H9 (cell line): ENCODE data around the gene DENND4A. TPM values are rescaled to one million over a fixed set of nuclear protein-coding genes. Genes with fewer than 3 reads are reported as not detected.
A peak's percentile ranks its signal among the peaks of the same experiment; 100 is the strongest.

Source experiments
- DNase-seq: peaks from one replicate; pipeline ENCODE4 v3.0.0-alpha.2; 2017
- H2AFZ ChIP-seq: one replicate; pipeline ENCODE4 v1.6.1; 2013; ENCODE audit warnings: mild to moderate bottlenecking, low read length, control low read depth, moderate library complexity
- H2AK5ac ChIP-seq: 2 replicates; pipeline ENCODE4 v1.6.1; 2013; ENCODE audit warnings: low read length, control low read depth, mixed read lengths; ENCODE audit not compliant: insufficient read length
- H2BK120ac ChIP-seq: one replicate; pipeline ENCODE4 v1.6.1; 2013; ENCODE audit warnings: low read depth, mild to moderate bottlenecking, low read length, control low read depth, inconsistent platforms; ENCODE audit not compliant: poor library complexity, severe bottlenecking
- H2BK12ac ChIP-seq: 2 replicates; pipeline ENCODE4 v1.6.1; 2013; ENCODE audit warnings: low read length, control low read depth, mixed read lengths, low read depth; ENCODE audit not compliant: insufficient read length
- H2BK15ac ChIP-seq: 2 replicates; pipeline ENCODE4 v1.6.1; 2013; ENCODE audit warnings: low read depth, low read length, control low read depth
- H2BK20ac ChIP-seq: one replicate; pipeline ENCODE4 v1.6.1; 2013; ENCODE audit warnings: low read depth, mild to moderate bottlenecking, low read length, control low read depth, inconsistent platforms; ENCODE audit not compliant: poor library complexity, severe bottlenecking
- H2BK5ac ChIP-seq: 2 replicates; pipeline ENCODE4 v1.6.1; 2013; ENCODE audit warnings: low read length, control low read depth, mixed read lengths; ENCODE audit not compliant: insufficient read length
- H3K14ac ChIP-seq: 2 replicates; pipeline ENCODE4 v1.6.1; 2013; ENCODE audit warnings: low read length, control low read depth; ENCODE audit not compliant: insufficient read depth
- H3K18ac ChIP-seq: 2 replicates; pipeline ENCODE4 v1.6.1; 2013; ENCODE audit warnings: low read depth, mild to moderate bottlenecking, mixed read lengths, low read length, control low read depth; ENCODE audit not compliant: insufficient read length
- H3K23ac ChIP-seq: 2 replicates; pipeline ENCODE4 v1.6.1; 2013; ENCODE audit warnings: low read length, control low read depth, mixed read lengths, low read depth; ENCODE audit not compliant: insufficient read length
- H3K23me2 ChIP-seq: 2 replicates; pipeline ENCODE4 v1.6.1; 2013; ENCODE audit warnings: low read depth, mild to moderate bottlenecking, mixed read lengths, low read length, control low read depth; ENCODE audit not compliant: insufficient read length, poor library complexity, severe bottlenecking
- H3K27ac ChIP-seq: 2 replicates; pipeline ENCODE4 v1.5.1; 2013; ENCODE audit warnings: low read length, control low read depth, mixed read lengths, low read depth; ENCODE audit not compliant: insufficient read length
- H3K27me3 ChIP-seq: 2 replicates; pipeline ENCODE4 v1.6.1; 2013; ENCODE audit warnings: low read length, control low read depth, inconsistent platforms; ENCODE audit not compliant: insufficient read depth
- H3K4ac ChIP-seq: 2 replicates; pipeline ENCODE4 v1.6.1; 2013; ENCODE audit warnings: low read depth, mild to moderate bottlenecking, control low read depth, inconsistent platforms, low read length, moderate library complexity
- H3K4me1 ChIP-seq: 2 replicates; pipeline ENCODE4 v1.6.1; 2013; ENCODE audit warnings: low read length, control low read depth, inconsistent platforms; ENCODE audit not compliant: insufficient read depth
- H3K4me2 ChIP-seq: 2 replicates; pipeline ENCODE4 v1.6.1; 2013; ENCODE audit warnings: low read length, control low read depth, mixed read lengths; ENCODE audit not compliant: insufficient read length, insufficient read depth
- H3K56ac ChIP-seq: 2 replicates; pipeline ENCODE4 v1.6.1; 2013; ENCODE audit warnings: low read depth, mild to moderate bottlenecking, mixed read lengths, low read length, control low read depth; ENCODE audit not compliant: insufficient read length
- H3K79me1 ChIP-seq: 2 replicates; pipeline ENCODE4 v1.6.1; 2013; ENCODE audit warnings: low read depth, mild to moderate bottlenecking, moderate library complexity, low read length, control low read depth, inconsistent platforms; ENCODE audit not compliant: insufficient read depth, poor library complexity, severe bottlenecking
- H3K79me2 ChIP-seq: 2 replicates; pipeline ENCODE4 v1.6.1; 2013; ENCODE audit warnings: low read length, control low read depth, inconsistent platforms; ENCODE audit not compliant: insufficient read depth
- H3K9ac ChIP-seq: 2 replicates; pipeline ENCODE4 v1.6.1; 2013; ENCODE audit warnings: low read length, control low read depth, mixed read lengths; ENCODE audit not compliant: insufficient read length; ENCODE audit errors: extremely low read depth
- H3K9me3 ChIP-seq: one replicate; pipeline ENCODE4 v1.6.1; 2013; ENCODE audit warnings: low read depth, low read length, inconsistent platforms; ENCODE audit not compliant: control insufficient read depth
- H3T11ph ChIP-seq: one replicate; pipeline ENCODE4 v1.6.1; 2013; ENCODE audit warnings: mild to moderate bottlenecking, low read length, control low read depth, inconsistent platforms
- H4K20me1 ChIP-seq: one replicate; pipeline ENCODE4 v1.6.1; 2013; ENCODE audit not compliant: control insufficient read depth, insufficient read length, insufficient read depth
- H4K5ac ChIP-seq: 2 replicates; pipeline ENCODE4 v1.6.1; 2013; ENCODE audit warnings: low read depth, mild to moderate bottlenecking, mixed read lengths, low read length, control low read depth; ENCODE audit not compliant: insufficient read length
- H4K8ac ChIP-seq: replicated peaks from 2 replicates; pipeline ENCODE4 v1.6.1; 2013; ENCODE audit warnings: low read length, control low read depth, mixed read lengths, low read depth; ENCODE audit not compliant: insufficient read length
- H4K91ac ChIP-seq: 2 replicates; pipeline ENCODE4 v1.6.1; 2013; ENCODE audit warnings: low read depth, mild to moderate bottlenecking, moderate library complexity, mixed read lengths, low read length, control low read depth; ENCODE audit not compliant: insufficient read length
- H3K27ac Mint-ChIP-seq, 3 experiments: 2 replicates in 2 of 3; 3 replicates in 1 of 3; pipeline ENCODE4 v1.8.0; 2020 to 2021; ENCODE audit warnings: mixed read lengths in 3 of 3, mild to moderate bottlenecking in 1 of 3, moderate library complexity in 1 of 3
- H3K27me3 Mint-ChIP-seq: 2 replicates; pipeline ENCODE4 v1.8.0; 2021; ENCODE audit warnings: low read depth, mild to moderate bottlenecking, moderate library complexity, mixed read lengths
- H3K36me3 Mint-ChIP-seq, 3 experiments: 2 replicates in 2 of 3; 3 replicates in 1 of 3; pipeline ENCODE4 v1.8.0; 2020 to 2021; ENCODE audit warnings: low read depth in 3 of 3, mixed read lengths in 3 of 3; ENCODE audit not compliant: insufficient read depth in 1 of 3
- H3K4me1 Mint-ChIP-seq, 2 experiments: 2 replicates each; pipeline ENCODE4 v1.8.0; 2020; ENCODE audit warnings: mixed read lengths in 2 of 2
- H3K4me3 Mint-ChIP-seq, 2 experiments: 2 replicates in 1 of 2; 3 replicates in 1 of 2; pipeline ENCODE4 v1.8.0; 2020 to 2021; ENCODE audit warnings: mild to moderate bottlenecking in 2 of 2, mixed read lengths in 2 of 2, moderate library complexity in 1 of 2
- H3K9me3 Mint-ChIP-seq, 2 experiments: 2 replicates in 1 of 2; 3 replicates in 1 of 2; pipeline ENCODE4 v1.8.0; 2020; ENCODE audit warnings: mild to moderate bottlenecking in 2 of 2, mixed read lengths in 2 of 2, moderate library complexity in 1 of 2
- WGBS: extraction: QIAGEN DNeasy Blood & Tissue Kit; methylation state at CpG from one replicate; pipeline ENCODE4 v1.1.7; 2013; ENCODE audit warnings: missing lambda C conversion rate, low lambda C conversion rate, mixed read lengths; ENCODE audit not compliant: insufficient read length; ENCODE audit errors: extremely low coverage; 5-methylcytosine and 5-hydroxymethylcytosine counted together
- total RNA-seq: library from RNA; stranded (reverse); gene quantifications from 2 replicates; pipeline ENCODE4 v1.2.1, GENCODE V29; 2021
- TF ChIP-seq, protein P1 (sequence below): fragments of 200-600 bp; sonication (generic); conservative IDR thresholded peaks from 3 replicates; pipeline ENCODE4 v1.8.0; 2021; ENCODE audit warnings: antibody characterized with exemption, mild to moderate bottlenecking

DENND4A gene
- total RNA-seq, 1 experiment from 2014 or later = 4.7 TPM

DNA sequence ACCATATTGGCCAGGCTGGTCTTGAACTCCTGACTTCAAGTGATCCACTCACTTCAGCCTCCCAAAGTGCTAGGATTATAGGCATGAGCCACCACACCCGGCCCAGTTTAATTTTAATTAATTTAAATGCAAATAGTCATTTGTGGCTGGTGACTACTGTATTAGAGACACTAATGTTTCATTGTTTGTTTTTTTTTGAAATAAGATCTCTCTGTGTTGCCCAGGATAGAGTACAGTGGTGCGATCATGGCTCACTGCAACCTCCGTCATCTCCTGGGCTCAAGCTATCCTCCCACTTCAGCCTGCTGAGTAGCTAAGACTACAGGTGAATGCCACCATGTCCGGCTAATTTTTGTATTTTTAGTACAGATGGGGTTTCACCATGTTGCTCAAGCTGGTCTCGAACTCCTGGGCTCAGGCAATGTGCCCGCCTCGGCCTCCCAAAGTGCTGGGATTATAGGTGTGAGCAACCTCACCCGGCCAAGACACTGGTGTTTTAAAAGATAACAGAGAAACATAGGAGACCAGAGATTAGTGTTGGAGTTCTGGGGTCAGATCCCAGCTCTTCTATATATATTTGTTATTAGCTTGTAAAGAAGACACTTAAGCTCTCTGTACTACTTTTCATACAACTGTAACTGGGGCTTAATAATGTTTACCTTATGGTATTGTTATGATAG is 42.6 kb upstream of the DENND4A start:
- no peak overlapping the region for H3T11ph ChIP-seq
- no peak overlapping the region for H2BK15ac ChIP-seq
- no peak overlapping the region for H3K56ac ChIP-seq
- H3K9me3 ChIP-seq = no peaks in the 10 kb centered on the region
- no peaks in the 10 kb centered on the region for H3K23me2 ChIP-seq
- no peak overlapping the region for H3K27ac ChIP-seq
- H2AFZ ChIP-seq = no peak overlapping the region
- no peak overlapping the region for H2BK12ac ChIP-seq
- no peak overlapping the region for H2BK5ac ChIP-seq
- H3K23ac ChIP-seq = no peak overlapping the region
- H3K4me2 ChIP-seq = no peak overlapping the region
- peaks cover 23 to 32% of the 10 kb centered on the region in 2 experiments for H3K4me1 Mint-ChIP-seq
- no peak overlapping the region for H2AK5ac ChIP-seq
- no peaks in the 10 kb centered on the region for H3K79me1 ChIP-seq
- no peak overlapping the region for H4K5ac ChIP-seq
- H3K9ac ChIP-seq = no peak overlapping the region
- H3K27me3 Mint-ChIP-seq = no peaks in the 10 kb centered on the region; the same call in 1 of the 2 replicates
- H3K4ac ChIP-seq = no peak overlapping the region
- H3K4me3 Mint-ChIP-seq = no peak overlapping the region
- H3K4me1 ChIP-seq = peaks cover 10% of the 10 kb centered on the region; the same call in 1 of the 2 replicates
- no peaks in the 10 kb centered on the region; a peak in 1 of 7 replicates for H3K36me3 Mint-ChIP-seq
- DNase-seq = no peak
- peak overlapping the region in 1 of 3 experiments; percentile 85; a peak in 1 of 7 replicates for H3K27ac Mint-ChIP-seq
- no peak overlapping the region for H2BK120ac ChIP-seq
- no peak overlapping the region for H4K91ac ChIP-seq
- H3K27me3 ChIP-seq = no peaks in the 10 kb centered on the region
- H2BK20ac ChIP-seq = no peak overlapping the region
- WGBS = no CpG with 5 or more reads among the region's 8 CpGs
- H3K18ac ChIP-seq = no peak overlapping the region
- H4K20me1 ChIP-seq = no peaks in the 10 kb centered on the region
- H3K14ac ChIP-seq = no peak overlapping the region
- no peaks in the 10 kb centered on the region; a peak in 2 of 5 replicates for H3K9me3 Mint-ChIP-seq
- no peak overlapping the region for H4K8ac ChIP-seq
- H3K79me2 ChIP-seq = no peaks in the 10 kb centered on the region
- TF ChIP-seq, protein P1, sequence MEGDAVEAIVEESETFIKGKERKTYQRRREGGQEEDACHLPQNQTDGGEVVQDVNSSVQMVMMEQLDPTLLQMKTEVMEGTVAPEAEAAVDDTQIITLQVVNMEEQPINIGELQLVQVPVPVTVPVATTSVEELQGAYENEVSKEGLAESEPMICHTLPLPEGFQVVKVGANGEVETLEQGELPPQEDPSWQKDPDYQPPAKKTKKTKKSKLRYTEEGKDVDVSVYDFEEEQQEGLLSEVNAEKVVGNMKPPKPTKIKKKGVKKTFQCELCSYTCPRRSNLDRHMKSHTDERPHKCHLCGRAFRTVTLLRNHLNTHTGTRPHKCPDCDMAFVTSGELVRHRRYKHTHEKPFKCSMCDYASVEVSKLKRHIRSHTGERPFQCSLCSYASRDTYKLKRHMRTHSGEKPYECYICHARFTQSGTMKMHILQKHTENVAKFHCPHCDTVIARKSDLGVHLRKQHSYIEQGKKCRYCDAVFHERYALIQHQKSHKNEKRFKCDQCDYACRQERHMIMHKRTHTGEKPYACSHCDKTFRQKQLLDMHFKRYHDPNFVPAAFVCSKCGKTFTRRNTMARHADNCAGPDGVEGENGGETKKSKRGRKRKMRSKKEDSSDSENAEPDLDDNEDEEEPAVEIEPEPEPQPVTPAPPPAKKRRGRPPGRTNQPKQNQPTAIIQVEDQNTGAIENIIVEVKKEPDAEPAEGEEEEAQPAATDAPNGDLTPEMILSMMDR = no peak
